Activated CD8-positive, alpha-beta memory T cell treated with anti-CD3 and anti-CD28 coated beads for 36 hours (primary cell): ENCODE measurements around the gene RARG. TPM values are rescaled to one million over a fixed set of nuclear protein-coding genes. Genes with fewer than 3 reads are reported as not detected.
"Not testable (repeated sequence)": the region's sequence is repeated elsewhere in the genome, so short reads cannot be mapped to it uniquely, and the experiment has no call there.

Experiments used
- CTCF ChIA-PET: fragments of 350-600 bp; sonication (Branson Sonifier 250); formaldehyde crosslinking; loops from one replicate; lab custom pipeline; 2021; ENCODE audit warnings: antibody characterized with exemption; lab: Charles Lee
- POLR2A ChIA-PET: fragments of 350-600 bp; sonication (Branson Sonifier 250); formaldehyde crosslinking; loops from one replicate; lab custom pipeline; 2021; ENCODE audit warnings: antibody characterized with exemption; lab: Charles Lee
- total RNA-seq, 2 experiments: library from RNA; stranded (reverse); gene quantifications; one replicate each; pipeline ENCODE4 v1.2.3, GENCODE V29; 2021

RARG gene
- total RNA-seq, 2 experiments from 2014 or later: 42.5 to 42.7 TPM

- CTCF ChIA-PET: interaction anchor here (1.0 to 1.2 kb wide), 2 partner anchors 12 to 18 kb away, joined by 3 read pairs; no protein-coding TSS in a partner anchor
Observed at GRCh38 chr12:53177447-53177846, 54.6 kb downstream of the RARG start.

GRCh38 chr12:53176750-53177149 lies 55.3 kb downstream of the RARG start:
- CTCF ChIA-PET: interaction anchor here (1.0 to 1.2 kb wide), 2 partner anchors 12 to 17 kb away, joined by 3 read pairs; no protein-coding TSS in a partner anchor
- POLR2A ChIA-PET: no interaction called here

More at GRCh38 chr12:53177447-53177846, 54.6 kb downstream of the RARG start:
- POLR2A ChIA-PET: not testable (repeated sequence)

- POLR2A ChIA-PET: no interaction called here
- CTCF ChIA-PET: interaction anchor here (0.9 kb wide), 1 partner anchor 147 kb away, joined by 3 read pairs; no protein-coding TSS in a partner anchor
Observed at GRCh38 chr12:53174881-53175491, 57.0 kb downstream of the RARG start.

- POLR2A ChIA-PET: interaction anchor here (0.6 kb wide), 1 partner anchor 565 kb away, joined by 11 read pairs; no protein-coding TSS in a partner anchor
- CTCF ChIA-PET: interaction anchor here (0.6 to 1.2 kb wide), 7 partner anchors 10 to 245 kb away, joined by 3 to 5 read pairs (median 3); a partner anchor contains a TSS
Observed at GRCh38 chr12:53173085-53173715, 58.8 kb downstream of the RARG start.

- ChIA-PET CTCF (interaction anchor here (1.0 to 1.3 kb wide), 5 partner anchors 13 to 180 kb away, joined by 3 to 5 read pairs (median 3); a partner anchor contains a TSS), POLR2A (no interaction called here)
Observed at GRCh38 chr12:53172352-53172751, 59.7 kb downstream of the RARG start.

- ChIA-PET POLR2A (no interaction called here), CTCF (interaction anchor here (1.0 to 1.3 kb wide), 3 partner anchors 13 to 173 kb away, joined by 3 to 5 read pairs (median 4); no protein-coding TSS in a partner anchor)
Observed at GRCh38 chr12:53171725-53172329, 60.2 kb downstream of the RARG start.

GRCh38 chr12:53170876-53171724 lies 60.9 kb downstream of the RARG start:
- POLR2A ChIA-PET: no interaction called here
- CTCF ChIA-PET: interaction anchor here (1.3 kb wide), 1 partner anchor 11 kb away, joined by 5 read pairs; no protein-coding TSS in a partner anchor

GRCh38 chr12:53170215-53170614 lies 61.8 kb downstream of the RARG start:
- CTCF ChIA-PET: interaction anchor here (1.3 kb wide), 1 partner anchor 11 kb away, joined by 5 read pairs; no protein-coding TSS in a partner anchor
- POLR2A ChIA-PET: no interaction called here

- ChIA-PET CTCF (no interaction called here), POLR2A (no interaction called here)
Observed at GRCh38 chr12:53169644-53170043, 62.4 kb downstream of the RARG start.

GRCh38 chr12:53166837-53167236 lies 65.2 kb downstream of the RARG start:
- POLR2A ChIA-PET: interaction anchor here (0.6 kb wide), 1 partner anchor 286 kb away, joined by 3 read pairs; no protein-coding TSS in a partner anchor
- CTCF ChIA-PET: no interaction called here

GRCh38 chr12:53163008-53163407 lies 69.0 kb downstream of the RARG start:
- CTCF ChIA-PET, POLR2A ChIA-PET: not testable (repeated sequence)

- POLR2A ChIA-PET: no interaction called here
- CTCF ChIA-PET: interaction anchor here (0.6 to 3.5 kb wide), 10 partner anchors 9 to 160 kb away, joined by 3 to 26 read pairs (median 6); partner anchors contain the start of genes AAAS, PFDN5 and ZNF740
Observed at GRCh38 chr12:53161119-53161911, 70.7 kb downstream of the RARG start.

- ChIA-PET POLR2A (interaction anchor here (1.4 kb wide), 1 partner anchor 161 kb away, joined by 3 read pairs; the partner anchor contains the start of gene AAAS), CTCF (interaction anchor here (0.7 to 3.5 kb wide), 22 partner anchors 10 to 161 kb away, joined by 3 to 26 read pairs (median 6); partner anchors contain the start of genes AAAS, ESPL1, MYG1 and PFDN5)
Observed at GRCh38 chr12:53160673-53161072, 71.3 kb downstream of the RARG start.

Other genes starting within 250 kb of the RARG start
- 100 to 1,000 TPM; 673 to 696 TPM for gene EIF4B, start 225.8 kb downstream of the RARG start, total RNA-seq
- 1 to 10 TPM; 2.1 to 2.3 TPM for gene TNS2, start 182.1 kb downstream of the RARG start, total RNA-seq
- 10 to 100 TPM; 33.9 to 36.5 TPM for gene SPRYD3, start 152.8 kb downstream of the RARG start, total RNA-seq
- gene IGFBP6, start 134.5 kb downstream of the RARG start, total RNA-seq: 1 to 10 TPM; 1.8 to 1.9 TPM
- gene SOAT2, start 128.7 kb downstream of the RARG start, total RNA-seq: 1 to 10 TPM; 1.2 to 1.5 TPM
- gene ZNF740, start 51.5 kb downstream of the RARG start, total RNA-seq: 10 to 100 TPM; 44.1 to 45.9 TPM
- 10 to 100 TPM; 14.1 to 14.8 TPM for gene CSAD, start 51.3 kb downstream of the RARG start, total RNA-seq
- gene ITGB7, start 25.0 kb downstream of the RARG start, total RNA-seq: 100 to 1,000 TPM; 244 to 248 TPM
- 10 to 100 TPM; 59.6 to 60.9 TPM for gene ESPL1, start 36.1 kb upstream of the RARG start, total RNA-seq
- gene PFDN5, start 63.3 kb upstream of the RARG start, total RNA-seq: 100 to 1,000 TPM; 338 to 349 TPM
- 10 to 100 TPM; 88.0 to 91.2 TPM for gene MYG1, start 67.5 kb upstream of the RARG start, total RNA-seq
- gene AAAS, start 89.4 kb upstream of the RARG start, total RNA-seq: 10 to 100 TPM; 77.7 to 78.9 TPM
- not detected for gene SP7, start 104.1 kb upstream of the RARG start, total RNA-seq
- 10 to 100 TPM; 53.6 to 53.7 TPM for gene SP1, start 148.0 kb upstream of the RARG start, total RNA-seq
- not detected for gene AMHR2, start 191.6 kb upstream of the RARG start, total RNA-seq
- 100 to 1,000 TPM; 237 to 244 TPM for gene PRR13, start 209.5 kb upstream of the RARG start, total RNA-seq
- gene PCBP2, start 219.9 kb upstream of the RARG start, total RNA-seq: 1,000 to 10,000 TPM in 1 of 2 experiments, 100 to 1,000 TPM in 1; 995 to 1,012 TPM